Neural crest cell (in vitro differentiated cells): ENCODE measurements around the gene HOXD10. TPM values are rescaled to one million over a fixed set of nuclear protein-coding genes. Genes with fewer than 3 reads are reported as not detected.
A peak's percentile ranks its signal among the peaks of the same experiment; 100 is the strongest.

Source experiments
- DNase-seq: peaks from one replicate; pipeline ENCODE4 v3.0.0; 2021; ENCODE audit warnings: low read depth, mixed read lengths, low spot score
- H3K27ac Mint-ChIP-seq: one replicate; pipeline ENCODE4 v1.8.0; 2021; ENCODE audit warnings: mild to moderate bottlenecking, mixed read lengths; ENCODE audit not compliant: unreplicated experiment
- H3K27me3 Mint-ChIP-seq: 2 replicates; pipeline ENCODE4 v1.8.0; 2021; ENCODE audit warnings: low read depth, mild to moderate bottlenecking, mixed read lengths
- H3K36me3 Mint-ChIP-seq: 2 replicates; pipeline ENCODE4 v1.8.0; 2021; ENCODE audit warnings: low read depth, mild to moderate bottlenecking, mixed read lengths
- H3K4me1 Mint-ChIP-seq: 2 replicates; pipeline ENCODE4 v1.8.0; 2021; ENCODE audit warnings: mixed read lengths
- H3K4me3 Mint-ChIP-seq: one replicate; pipeline ENCODE4 v1.8.0; 2021; ENCODE audit warnings: mild to moderate bottlenecking, mixed read lengths
- H3K9me3 Mint-ChIP-seq: 2 replicates; pipeline ENCODE4 v1.8.0; 2021; ENCODE audit warnings: mixed read lengths
- total RNA-seq: library from RNA; stranded (reverse); gene quantifications from 2 replicates; pipeline ENCODE4 v1.2.1, GENCODE V29; 2021
- TF ChIP-seq, protein P1 (sequence below): fragments of 200-600 bp; sonication (generic); conservative IDR thresholded peaks from 2 replicates; pipeline ENCODE4 v1.5.0; 2021; ENCODE audit warnings: antibody characterized with exemption, mild to moderate bottlenecking

HOXD10 gene
- total RNA-seq, 1 donor from 2014 or later = not detected

DNA sequence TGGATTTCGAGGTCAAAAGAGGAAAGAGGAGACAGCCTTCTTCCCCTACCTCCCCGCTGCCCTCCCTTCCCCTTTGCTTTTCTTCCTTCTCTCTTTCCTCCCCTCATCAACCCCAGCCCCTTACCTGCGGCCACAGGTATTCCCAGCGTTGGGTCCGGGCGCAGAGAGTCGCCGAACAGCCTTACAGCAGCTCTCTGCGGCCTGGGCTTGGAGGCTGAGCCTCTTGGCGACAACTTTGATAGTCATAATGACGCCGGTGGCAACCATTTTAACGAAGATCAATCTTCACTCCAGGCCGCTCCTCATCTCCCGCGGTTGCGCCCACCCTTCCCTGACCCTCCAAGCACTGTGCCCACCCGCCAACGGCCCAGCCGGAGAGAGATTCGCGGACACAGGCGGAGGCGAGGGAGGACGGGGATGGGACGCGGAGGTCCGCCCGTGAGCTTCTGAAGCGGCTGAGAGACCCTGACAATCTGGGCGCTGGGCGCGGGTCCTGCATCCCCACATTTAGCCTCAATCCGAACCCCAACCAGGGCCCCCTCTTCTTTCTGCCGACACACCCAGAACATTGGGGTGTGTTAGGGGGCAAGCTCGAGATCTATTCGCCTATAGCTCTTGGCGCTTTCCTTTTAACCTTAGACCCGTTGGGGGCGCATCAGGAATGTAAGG, 31.3 kb upstream of the HOXD10 start:
- peaks cover 8% of the 10 kb centered on the region for H3K36me3 Mint-ChIP-seq
- H3K9me3 Mint-ChIP-seq = no peaks in the 10 kb centered on the region
- peaks cover 100% of the 10 kb centered on the region for H3K27me3 Mint-ChIP-seq
- DNase-seq = no peak
- H3K4me3 Mint-ChIP-seq = peak overlapping the region; percentile 54
- H3K27ac Mint-ChIP-seq = no peak overlapping the region
- TF ChIP-seq, protein P1, sequence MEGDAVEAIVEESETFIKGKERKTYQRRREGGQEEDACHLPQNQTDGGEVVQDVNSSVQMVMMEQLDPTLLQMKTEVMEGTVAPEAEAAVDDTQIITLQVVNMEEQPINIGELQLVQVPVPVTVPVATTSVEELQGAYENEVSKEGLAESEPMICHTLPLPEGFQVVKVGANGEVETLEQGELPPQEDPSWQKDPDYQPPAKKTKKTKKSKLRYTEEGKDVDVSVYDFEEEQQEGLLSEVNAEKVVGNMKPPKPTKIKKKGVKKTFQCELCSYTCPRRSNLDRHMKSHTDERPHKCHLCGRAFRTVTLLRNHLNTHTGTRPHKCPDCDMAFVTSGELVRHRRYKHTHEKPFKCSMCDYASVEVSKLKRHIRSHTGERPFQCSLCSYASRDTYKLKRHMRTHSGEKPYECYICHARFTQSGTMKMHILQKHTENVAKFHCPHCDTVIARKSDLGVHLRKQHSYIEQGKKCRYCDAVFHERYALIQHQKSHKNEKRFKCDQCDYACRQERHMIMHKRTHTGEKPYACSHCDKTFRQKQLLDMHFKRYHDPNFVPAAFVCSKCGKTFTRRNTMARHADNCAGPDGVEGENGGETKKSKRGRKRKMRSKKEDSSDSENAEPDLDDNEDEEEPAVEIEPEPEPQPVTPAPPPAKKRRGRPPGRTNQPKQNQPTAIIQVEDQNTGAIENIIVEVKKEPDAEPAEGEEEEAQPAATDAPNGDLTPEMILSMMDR = no peak
- peaks cover 12% of the 10 kb centered on the region for H3K4me1 Mint-ChIP-seq

GRCh38 chr2:176085861-176086771, 30.5 kb upstream of the HOXD10 start:
- peak overlapping the region; percentile 54 for H3K4me3 Mint-ChIP-seq

GRCh38 chr2:176087330-176088047, 29.1 kb upstream of the HOXD10 start:
- Mint-ChIP-seq H3K4me3 (peak overlapping the region; percentile 77), H3K4me1 (peaks cover 13% of the 10 kb centered on the region), H3K36me3 (peaks cover 5% of the 10 kb centered on the region), H3K27ac (no peak overlapping the region), H3K27me3 (peaks cover 98% of the 10 kb centered on the region), H3K9me3 (no peaks in the 10 kb centered on the region)
- TF ChIP-seq, protein P1 = no peak
- no peak for DNase-seq

More at GRCh38 chr2:176085861-176086771, 30.5 kb upstream of the HOXD10 start:
- Mint-ChIP-seq H3K9me3 (no peaks in the 10 kb centered on the region), H3K27ac (no peak overlapping the region), H3K36me3 (peaks cover 6% of the 10 kb centered on the region), H3K27me3 (peaks cover 100% of the 10 kb centered on the region), H3K4me1 (peaks cover 9% of the 10 kb centered on the region)
- TF ChIP-seq, protein P1 = peak; percentile 63
- no peak for DNase-seq

GRCh38 chr2:176088048-176088936, 28.3 kb upstream of the HOXD10 start:
- H3K27ac Mint-ChIP-seq = no peak overlapping the region
- peak overlapping the region; percentile 77 for H3K4me3 Mint-ChIP-seq
- TF ChIP-seq, protein P1 = peak; percentile 72
- peak; percentile 62 for DNase-seq
- no peaks in the 10 kb centered on the region for H3K9me3 Mint-ChIP-seq
- peaks cover 96% of the 10 kb centered on the region for H3K27me3 Mint-ChIP-seq
- H3K36me3 Mint-ChIP-seq = peaks cover 2% of the 10 kb centered on the region
- H3K4me1 Mint-ChIP-seq = peaks cover 14% of the 10 kb centered on the region
